NOMO-1 treated with DMSO at 0.1 percent for 48 hours (cell line): ENCODE data around the gene DNAH8.
A peak's percentile ranks its signal among the peaks of the same experiment; 100 is the strongest.
"Not testable (repeated sequence)": the region's sequence is repeated elsewhere in the genome, so short reads cannot be mapped to it uniquely, and the experiment has no call there.

ENCODE experiments used
- DNase-seq: peaks from one replicate; lab custom pipeline; 2025; ENCODE audit not compliant: unreplicated experiment; lab: John Stamatoyannopoulos, UW

Gene DNAH8

GRCh38 chr6:38901802-38902522, 186.9 kb downstream of the DNAH8 start:
- DNase-seq, result no peak

- no peak for DNase-seq
These were observed 191.5 kb downstream of the DNAH8 start for GRCh38 chr6:38906582-38906981.

GRCh38 chr6:38907264-38907663, 192.2 kb downstream of the DNAH8 start:
- DNase-seq, result no peak

GRCh38 chr6:38909015-38909730, 194.1 kb downstream of the DNAH8 start:
- no peak for DNase-seq

GRCh38 chr6:38910207-38910606, 195.1 kb downstream of the DNAH8 start:
- no peak for DNase-seq

- DNase-seq, result no peak
These were observed 197.3 kb downstream of the DNAH8 start for GRCh38 chr6:38912378-38912777.

GRCh38 chr6:38915205-38915925, 200.3 kb downstream of the DNAH8 start:
- no peak for DNase-seq

GRCh38 chr6:38921540-38921939, 206.4 kb downstream of the DNAH8 start:
- not testable (repeated sequence) for DNase-seq

- no peak for DNase-seq
These were observed 209.8 kb downstream of the DNAH8 start for GRCh38 chr6:38924791-38925509.

- no peak for DNase-seq
These were observed 214.4 kb downstream of the DNAH8 start for GRCh38 chr6:38929560-38929959.

GRCh38 chr6:38933426-38933825, 218.3 kb downstream of the DNAH8 start:
- DNase-seq, result peak; percentile 1

- DNase-seq, result no peak
These were observed 219.9 kb downstream of the DNAH8 start for GRCh38 chr6:38935051-38935450.

- no peak for DNase-seq
These were observed 222.9 kb downstream of the DNAH8 start for GRCh38 chr6:38937839-38938613.

GRCh38 chr6:38938741-38939140, 223.6 kb downstream of the DNAH8 start:
- DNase-seq, result no peak

GRCh38 chr6:38942442-38942841, 227.3 kb downstream of the DNAH8 start:
- no peak for DNase-seq

- no peak for DNase-seq
These were observed 227.9 kb downstream of the DNAH8 start for GRCh38 chr6:38942965-38943364.

GRCh38 chr6:38943964-38944363, 228.9 kb downstream of the DNAH8 start:
- DNase-seq, result no peak

- DNase-seq, result no peak
These were observed 229.7 kb downstream of the DNAH8 start for GRCh38 chr6:38944655-38945279.

GRCh38 chr6:38955861-38956260, 240.8 kb downstream of the DNAH8 start:
- no peak for DNase-seq

GRCh38 chr6:38957426-38957825, 242.3 kb downstream of the DNAH8 start:
- no peak for DNase-seq
